Mesodermal cell (in vitro differentiated cells): ENCODE measurements around the gene NEUROG2.
"Not testable (repeated sequence)": the region's sequence is repeated elsewhere in the genome, so short reads cannot be mapped to it uniquely, and the experiment has no call there.

ENCODE experiments used
- H3K27ac ChIP-seq: 2 replicates; pipeline ENCODE4 v1.7.0; 2013; ENCODE audit warnings: mild to moderate bottlenecking, low read depth, low read length, moderate library complexity; ENCODE audit not compliant: severe bottlenecking
- H3K36me3 ChIP-seq: 2 replicates; pipeline ENCODE4 v1.7.1; 2013; ENCODE audit warnings: mild to moderate bottlenecking, low read length, moderate library complexity; ENCODE audit not compliant: control insufficient read depth, insufficient read depth
- H3K4me1 ChIP-seq: one replicate; pipeline ENCODE4 v1.7.1; 2013; ENCODE audit warnings: mild to moderate bottlenecking, low read length; ENCODE audit not compliant: insufficient read depth, control insufficient read depth, poor library complexity, severe bottlenecking
- H3K4me3 ChIP-seq: 2 replicates; pipeline ENCODE4 v1.7.0; 2013; ENCODE audit warnings: low read length, control low read depth, mild to moderate bottlenecking; ENCODE audit not compliant: insufficient read depth, poor library complexity, severe bottlenecking; ENCODE audit errors: extremely low read depth
- H3K9me3 ChIP-seq: 2 replicates; pipeline ENCODE4 v1.7.1; 2013; ENCODE audit warnings: mild to moderate bottlenecking, low read length, moderate library complexity; ENCODE audit not compliant: control insufficient read depth
- WGBS, 2 experiments: methylation state at CpG; one replicate each; pipeline ENCODE4 v1.1.5; 2013; ENCODE audit warnings: missing lambda C conversion rate in 2 of 2; ENCODE audit not compliant: insufficient coverage in 2 of 2; 5-methylcytosine and 5-hydroxymethylcytosine counted together

The NEUROG2 gene

GRCh38 chr4:112513971-112514646 lies 1.9 kb downstream of the NEUROG2 start:
- Histone ChIP-seq H3K4me1 (peaks cover 24% of the 10 kb centered on the region), H3K9me3 (no peaks in the 10 kb centered on the region), H3K27ac (no peak overlapping the region), H3K4me3 (peak overlapping the region; percentile 1), H3K36me3 (no peaks in the 10 kb centered on the region)
- 1 to 2% methylated on average over 10 to 11 of the region's 15 CpGs for WGBS, 2 experiments

GRCh38 chr4:112511803-112512118 lies 4.2 kb downstream of the NEUROG2 start:
- Histone ChIP-seq H3K36me3 (no peaks in the 10 kb centered on the region), H3K4me1 (peaks cover 20% of the 10 kb centered on the region), H3K4me3 (no peak overlapping the region), H3K27ac (no peak overlapping the region), H3K9me3 (no peaks in the 10 kb centered on the region)
- WGBS, 2 experiments = 7 to 10% methylated on average over 2 to 3 of the region's 4 CpGs

GRCh38 chr4:112511093-112511802 lies 4.7 kb downstream of the NEUROG2 start:
- Histone ChIP-seq H3K36me3 (no peaks in the 10 kb centered on the region), H3K4me1 (peaks cover 16% of the 10 kb centered on the region), H3K4me3 (no peak overlapping the region), H3K9me3 (no peaks in the 10 kb centered on the region), H3K27ac (no peak overlapping the region)
- 1% methylated on average over 27 to 32 of the region's 40 CpGs for WGBS, 2 experiments

GRCh38 chr4:112510291-112511092 lies 5.5 kb downstream of the NEUROG2 start:
- no peak overlapping the region for H3K4me3 ChIP-seq
- H3K4me1 ChIP-seq = peaks cover 16% of the 10 kb centered on the region
- WGBS, 2 experiments = 0 to 1% methylated on average over 15 to 26 of the region's 34 CpGs
- no peaks in the 10 kb centered on the region for H3K9me3 ChIP-seq
- no peak overlapping the region for H3K27ac ChIP-seq
- H3K36me3 ChIP-seq = no peaks in the 10 kb centered on the region

GRCh38 chr4:112509243-112510141 lies 6.5 kb downstream of the NEUROG2 start:
- H3K27ac ChIP-seq = no peak overlapping the region
- H3K9me3 ChIP-seq = no peaks in the 10 kb centered on the region
- no peaks in the 10 kb centered on the region for H3K36me3 ChIP-seq
- peaks cover 14% of the 10 kb centered on the region for H3K4me1 ChIP-seq
- WGBS, 2 experiments = 2% methylated on average over 29 to 38 of the region's 46 CpGs
- no peak overlapping the region for H3K4me3 ChIP-seq

- H3K9me3 ChIP-seq = no peaks in the 10 kb centered on the region
- peaks cover 14% of the 10 kb centered on the region for H3K4me1 ChIP-seq
- H3K4me3 ChIP-seq = no peak overlapping the region
- 0% methylated on average over 2 to 5 of the region's 6 CpGs for WGBS, 2 experiments
- no peak overlapping the region for H3K27ac ChIP-seq
- H3K36me3 ChIP-seq = no peaks in the 10 kb centered on the region
Observed at GRCh38 chr4:112508356-112508755, 7.6 kb downstream of the NEUROG2 start.

GRCh38 chr4:112504807-112505206 lies 11.2 kb downstream of the NEUROG2 start:
- Histone ChIP-seq H3K27ac (no peak overlapping the region), H3K36me3 (no peaks in the 10 kb centered on the region), H3K4me3 (no peak overlapping the region), H3K9me3 (no peaks in the 10 kb centered on the region), H3K4me1 (peaks cover 4% of the 10 kb centered on the region)
- 79 to 100% methylated on average over 2 to 3 of the region's 4 CpGs for WGBS, 2 experiments

- Histone ChIP-seq H3K4me1 (no peaks in the 10 kb centered on the region), H3K27ac (no peak overlapping the region), H3K9me3 (no peaks in the 10 kb centered on the region), H3K4me3 (no peak overlapping the region), H3K36me3 (no peaks in the 10 kb centered on the region)
- WGBS, 2 experiments = 90% methylated on average over 2 of the region's 5 CpGs; no CpG with 5 or more reads in 1 of the 2 experiments
Observed at GRCh38 chr4:112502871-112503270, 13.1 kb downstream of the NEUROG2 start.

GRCh38 chr4:112492321-112492720 lies 23.7 kb downstream of the NEUROG2 start:
- Histone ChIP-seq H3K9me3 (peaks cover 10% of the 10 kb centered on the region), H3K36me3 (no peaks in the 10 kb centered on the region), H3K4me1 (no peaks in the 10 kb centered on the region), H3K27ac (no peak overlapping the region), H3K4me3 (no peak overlapping the region)
- WGBS, 2 experiments = 89 to 100% methylated on average over 3 to 6 of the region's 7 CpGs

GRCh38 chr4:112490808-112491207 lies 25.2 kb downstream of the NEUROG2 start:
- not testable (repeated sequence) for H3K9me3 ChIP-seq
- WGBS, 2 experiments = 72 to 97% methylated on average over 3 of the region's 3 CpGs

More at GRCh38 chr4:112490808-112491207, 25.2 kb downstream of the NEUROG2 start:
- not testable (repeated sequence) for H3K27ac ChIP-seq, H3K36me3 ChIP-seq, H3K4me1 ChIP-seq, H3K4me3 ChIP-seq
